SU-DHL-6 (cell line): Measurements from ENCODE around the gene KAZN.

Experiments
- H2AFZ ChIP-seq: fragments of 200-600 bp; sonication (generic); 2 replicates; pipeline ENCODE4 v1.6.1; 2014; ENCODE audit warnings: low read depth, mild to moderate bottlenecking, moderate library complexity, mixed read lengths, antibody characterized with exemption, low read length; ENCODE audit not compliant: severe bottlenecking
- H3F3A ChIP-seq: fragments of 200-600 bp; shearing (Covaris generic); 2 replicates; pipeline ENCODE4 v1.6.0; 2016; ENCODE audit warnings: antibody characterized with exemption, mild to moderate bottlenecking; ENCODE audit not compliant: insufficient read depth
- H3K27ac ChIP-seq: fragments of 200-600 bp; sonication (generic); 2 replicates; pipeline ENCODE4 v1.5.1; 2016; ENCODE audit warnings: low read depth, mild to moderate bottlenecking, low read length, moderate library complexity, mixed read lengths
- H3K27me3 ChIP-seq: fragments of 200-600 bp; sonication (generic), shearing (Covaris generic); 2 replicates; pipeline ENCODE4 v1.6.0; 2014; ENCODE audit warnings: mild to moderate bottlenecking, low read length
- H3K36me3 ChIP-seq: fragments of 200-600 bp; sonication (generic); 2 replicates; pipeline ENCODE4 v1.6.1; 2014; ENCODE audit warnings: mild to moderate bottlenecking, low read length, mixed read lengths
- H3K4me2 ChIP-seq: fragments of 300-600, 200-600 bp; shearing (Covaris generic), sonication (generic); 2 replicates; pipeline ENCODE4 v1.6.0; 2014; ENCODE audit warnings: low read length, low read depth, mild to moderate bottlenecking; ENCODE audit not compliant: poor library complexity, severe bottlenecking
- H3K4me3 ChIP-seq: fragments of 200-600 bp; sonication (generic); 2 replicates; pipeline ENCODE4 v1.5.1; 2014; ENCODE audit warnings: antibody characterized with exemption, low read length, mild to moderate bottlenecking, mixed read lengths; ENCODE audit not compliant: insufficient read depth, poor library complexity, severe bottlenecking
- H3K79me2 ChIP-seq: fragments of 200-600 bp; sonication (generic); 2 replicates; pipeline ENCODE4 v1.6.1; 2014; ENCODE audit warnings: mild to moderate bottlenecking, low read length, moderate library complexity; ENCODE audit not compliant: insufficient read depth
- H3K9ac ChIP-seq: fragments of 200-600 bp; sonication (generic); 2 replicates; pipeline ENCODE4 v1.7.0; 2014; ENCODE audit warnings: mild to moderate bottlenecking, low read length
- H3K9me2 ChIP-seq: fragments of 200-600 bp; sonication (generic); replicated peaks from 2 replicates; pipeline ENCODE4 v1.6.1; 2014; ENCODE audit warnings: low read length; ENCODE audit not compliant: insufficient read depth
- H3K9me3 ChIP-seq: fragments of 200-600 bp; sonication (generic); 2 replicates; pipeline ENCODE4 v1.6.1; 2014; ENCODE audit warnings: low read length, mixed read lengths; ENCODE audit not compliant: insufficient read depth
- H4K20me1 ChIP-seq: fragments of 200-600 bp; sonication (generic); 2 replicates; pipeline ENCODE4 v1.6.1; 2014; ENCODE audit warnings: low read depth, mild to moderate bottlenecking, antibody characterized with exemption, low read length, moderate library complexity, mixed read lengths
- EZH2phosphoT487 ChIP-seq: fragments of 200-600 bp; sonication (generic), shearing (Covaris generic); conservative IDR thresholded peaks from 2 replicates; pipeline ENCODE4 v1.6.1; 2018; ENCODE audit warnings: mild to moderate bottlenecking, antibody characterized with exemption, low read length, moderate library complexity, mixed read lengths
- TF ChIP-seq, protein P1 (sequence below): fragments of 200-600 bp; sonication (generic); IDR thresholded peaks from one replicate; pipeline ENCODE4 v1.5.1; 2017; ENCODE audit warnings: antibody characterized with exemption, mild to moderate bottlenecking, low read length, moderate library complexity; ENCODE audit not compliant: insufficient read depth, poor library complexity, severe bottlenecking

KAZN gene

DNA sequence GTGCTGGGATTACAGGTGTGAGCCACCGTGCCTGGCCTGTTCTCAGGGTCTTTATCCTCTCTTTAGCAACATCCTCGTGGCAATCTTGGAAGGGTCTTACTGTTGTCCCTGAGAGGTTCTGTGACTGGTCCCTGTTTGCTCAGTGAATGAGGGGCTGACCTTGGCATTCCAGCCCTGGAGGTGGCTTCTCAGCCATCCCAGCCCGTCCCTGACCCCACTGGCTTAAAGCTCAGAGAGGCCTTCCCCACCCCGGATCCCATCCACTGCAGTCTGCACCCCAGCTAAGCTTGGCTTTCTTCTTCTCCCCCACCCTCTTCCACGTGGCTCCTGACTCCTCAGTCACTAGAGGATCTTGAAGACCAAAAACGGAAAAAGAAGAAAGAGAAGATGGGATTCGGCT lies 466.8 kb downstream of the KAZN start:
- Histone ChIP-seq H3K27me3 (no peaks in the 10 kb centered on the region), H3K4me3 (no peak overlapping the region), H3K4me2 (no peak overlapping the region), H4K20me1 (no peaks in the 10 kb centered on the region), H3K9me2 (no peaks in the 10 kb centered on the region), H3K36me3 (no peaks in the 10 kb centered on the region), H3K79me2 (no peaks in the 10 kb centered on the region), H3K27ac (no peak overlapping the region), H3K9me3 (no peaks in the 10 kb centered on the region), H2AFZ (no peak overlapping the region), H3K9ac (no peak overlapping the region), H3F3A (no peaks in the 10 kb centered on the region)
- TF ChIP-seq, protein P1, sequence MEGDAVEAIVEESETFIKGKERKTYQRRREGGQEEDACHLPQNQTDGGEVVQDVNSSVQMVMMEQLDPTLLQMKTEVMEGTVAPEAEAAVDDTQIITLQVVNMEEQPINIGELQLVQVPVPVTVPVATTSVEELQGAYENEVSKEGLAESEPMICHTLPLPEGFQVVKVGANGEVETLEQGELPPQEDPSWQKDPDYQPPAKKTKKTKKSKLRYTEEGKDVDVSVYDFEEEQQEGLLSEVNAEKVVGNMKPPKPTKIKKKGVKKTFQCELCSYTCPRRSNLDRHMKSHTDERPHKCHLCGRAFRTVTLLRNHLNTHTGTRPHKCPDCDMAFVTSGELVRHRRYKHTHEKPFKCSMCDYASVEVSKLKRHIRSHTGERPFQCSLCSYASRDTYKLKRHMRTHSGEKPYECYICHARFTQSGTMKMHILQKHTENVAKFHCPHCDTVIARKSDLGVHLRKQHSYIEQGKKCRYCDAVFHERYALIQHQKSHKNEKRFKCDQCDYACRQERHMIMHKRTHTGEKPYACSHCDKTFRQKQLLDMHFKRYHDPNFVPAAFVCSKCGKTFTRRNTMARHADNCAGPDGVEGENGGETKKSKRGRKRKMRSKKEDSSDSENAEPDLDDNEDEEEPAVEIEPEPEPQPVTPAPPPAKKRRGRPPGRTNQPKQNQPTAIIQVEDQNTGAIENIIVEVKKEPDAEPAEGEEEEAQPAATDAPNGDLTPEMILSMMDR = no peak
- TF ChIP-seq EZH2phosphoT487 = no peak

DNA sequence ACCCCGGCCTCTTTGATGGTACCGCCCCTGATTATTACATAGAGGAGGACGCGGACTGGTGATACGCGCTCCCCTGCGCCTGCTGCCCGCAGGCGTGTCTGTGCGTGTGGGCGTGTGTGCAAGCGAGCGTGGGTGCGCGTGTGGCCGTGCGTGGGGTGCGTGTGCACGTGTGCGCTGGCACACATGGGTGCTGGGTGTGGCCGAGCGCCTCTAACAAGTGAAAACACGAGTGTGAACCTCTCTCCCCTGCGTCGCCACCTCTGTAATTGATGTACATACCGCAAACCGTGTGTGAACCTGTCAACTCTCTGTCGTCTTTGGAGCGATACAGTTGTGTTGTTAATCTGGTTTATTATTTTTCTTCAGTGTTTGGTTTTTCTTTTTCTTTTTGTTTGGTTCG lies 467.3 kb downstream of the KAZN start:
- Histone ChIP-seq H3K4me2 (no peak overlapping the region), H3K27me3 (no peaks in the 10 kb centered on the region), H3K4me3 (no peak overlapping the region), H4K20me1 (no peaks in the 10 kb centered on the region), H3K36me3 (no peaks in the 10 kb centered on the region), H2AFZ (no peak overlapping the region), H3F3A (no peaks in the 10 kb centered on the region), H3K9me3 (no peaks in the 10 kb centered on the region), H3K27ac (no peak overlapping the region), H3K79me2 (no peaks in the 10 kb centered on the region), H3K9ac (no peak overlapping the region), H3K9me2 (no peaks in the 10 kb centered on the region)
- TF ChIP-seq EZH2phosphoT487 = no peak
- TF ChIP-seq, protein P1 = no peak

- Histone ChIP-seq H2AFZ (no peak overlapping the region), H3F3A (no peaks in the 10 kb centered on the region), H3K36me3 (no peaks in the 10 kb centered on the region), H3K79me2 (no peaks in the 10 kb centered on the region), H3K9me2 (no peaks in the 10 kb centered on the region), H3K27me3 (no peaks in the 10 kb centered on the region), H3K9me3 (no peaks in the 10 kb centered on the region), H3K27ac (no peak overlapping the region), H3K4me2 (no peak overlapping the region), H3K9ac (no peak overlapping the region), H4K20me1 (no peaks in the 10 kb centered on the region), H3K4me3 (no peak overlapping the region)
- TF ChIP-seq, protein P1 = no peak
- no peak for TF ChIP-seq EZH2phosphoT487
These were observed 467.7 kb downstream of the KAZN start for GRCh38 chr1:15066191-15066590.

DNA sequence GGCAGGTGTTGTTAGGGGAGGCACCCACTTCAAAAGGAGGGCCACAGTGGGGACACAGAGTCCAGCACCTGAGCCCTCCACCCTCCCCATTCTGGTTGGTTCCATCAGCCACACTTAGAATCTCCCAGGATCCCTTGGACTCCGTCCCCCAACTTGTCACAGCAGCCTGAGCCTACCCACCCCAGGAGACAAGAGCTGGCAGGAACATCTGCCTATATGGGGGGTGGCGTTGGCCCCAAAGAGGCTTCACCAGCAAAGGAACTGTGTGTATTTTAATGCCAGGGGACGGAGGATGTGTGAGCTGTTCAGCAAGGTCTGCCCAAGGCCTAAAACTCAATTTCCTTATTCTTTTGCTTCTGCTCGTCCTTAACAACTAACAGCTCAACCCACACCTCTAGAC lies 468.7 kb downstream of the KAZN start:
- no peak for TF ChIP-seq EZH2phosphoT487
- TF ChIP-seq, protein P1 = no peak
- H3K4me2 ChIP-seq = no peak overlapping the region
- no peaks in the 10 kb centered on the region for H3F3A ChIP-seq

More for the DNA sequence above, 468.7 kb downstream of the KAZN start:
- Histone ChIP-seq H3K9me2 (no peaks in the 10 kb centered on the region), H2AFZ (no peak overlapping the region), H3K27ac (no peak overlapping the region), H4K20me1 (no peaks in the 10 kb centered on the region), H3K9me3 (no peaks in the 10 kb centered on the region), H3K27me3 (no peaks in the 10 kb centered on the region), H3K9ac (no peak overlapping the region), H3K4me3 (no peak overlapping the region), H3K36me3 (no peaks in the 10 kb centered on the region), H3K79me2 (no peaks in the 10 kb centered on the region)
